Measurements from ENCODE around the gene PNMT. TPM values are rescaled to one million over a fixed set of nuclear protein-coding genes. Genes with fewer than 3 reads are reported as not detected.

PNMT gene
- total and polyA plus RNA-seq, 10 donors, result 0.28 to 2.4 (median 0.65) TPM; not detected in 4

GRCh38 chr17:39636927-39637736, 31.1 kb upstream of the PNMT start, which contains the start of gene STARD3:
TSS of gene STARD3 (plus strand) at chr17:39637144. CDS start at chr17:39653532, 16,388 bp downstream.
- intact Hi-C loops (cut with DNase I; ENCODE audit: low total_unique reads), result no loop called here
- H3K27ac ChIP-seq, result peak within 1 kb of the TSS; percentile 80 to 97 (median 93)
- peaks cover 0 to 4% (median 0%) of the 10 kb centered on the region in 6 donors for H3K36me3 ChIP-seq
- H3K4me3 ChIP-seq, result peak within 1 kb of the TSS; percentile 72 to 94 (median 85)
- DNase-seq, result peak; percentile 99
- peaks cover 51 to 78% (median 73%) of the 10 kb centered on the region in 6 donors for H3K4me1 ChIP-seq
- no peaks in the 10 kb centered on the region for H3K9me3 ChIP-seq
- peaks cover 0 to 6% (median 0%) of the 10 kb centered on the region in 7 donors for H3K27me3 ChIP-seq (replicated peaks in 1 of 7)
- TF ChIP-seq, protein P1, sequence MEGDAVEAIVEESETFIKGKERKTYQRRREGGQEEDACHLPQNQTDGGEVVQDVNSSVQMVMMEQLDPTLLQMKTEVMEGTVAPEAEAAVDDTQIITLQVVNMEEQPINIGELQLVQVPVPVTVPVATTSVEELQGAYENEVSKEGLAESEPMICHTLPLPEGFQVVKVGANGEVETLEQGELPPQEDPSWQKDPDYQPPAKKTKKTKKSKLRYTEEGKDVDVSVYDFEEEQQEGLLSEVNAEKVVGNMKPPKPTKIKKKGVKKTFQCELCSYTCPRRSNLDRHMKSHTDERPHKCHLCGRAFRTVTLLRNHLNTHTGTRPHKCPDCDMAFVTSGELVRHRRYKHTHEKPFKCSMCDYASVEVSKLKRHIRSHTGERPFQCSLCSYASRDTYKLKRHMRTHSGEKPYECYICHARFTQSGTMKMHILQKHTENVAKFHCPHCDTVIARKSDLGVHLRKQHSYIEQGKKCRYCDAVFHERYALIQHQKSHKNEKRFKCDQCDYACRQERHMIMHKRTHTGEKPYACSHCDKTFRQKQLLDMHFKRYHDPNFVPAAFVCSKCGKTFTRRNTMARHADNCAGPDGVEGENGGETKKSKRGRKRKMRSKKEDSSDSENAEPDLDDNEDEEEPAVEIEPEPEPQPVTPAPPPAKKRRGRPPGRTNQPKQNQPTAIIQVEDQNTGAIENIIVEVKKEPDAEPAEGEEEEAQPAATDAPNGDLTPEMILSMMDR (IDR thresholded peaks at IDR 0.05 in 8 of 11, conservative IDR thresholded peaks at IDR 0.05 in 3 of 11), result peak in 5 of 11 experiments; percentile 6 to 46 (median 34)
- TF ChIP-seq POLR2A (IDR thresholded peaks at IDR 0.05) (peak in 2 of 3 donors; percentile 13 to 20), POLR2AphosphoS5 (IDR thresholded peaks at IDR 0.05) (peak; percentile 89 to 94 (median 92))
- 0% methylated on average over 43 to 69 of the region's 69 CpGs for WGBS, 5 donors

DNA sequence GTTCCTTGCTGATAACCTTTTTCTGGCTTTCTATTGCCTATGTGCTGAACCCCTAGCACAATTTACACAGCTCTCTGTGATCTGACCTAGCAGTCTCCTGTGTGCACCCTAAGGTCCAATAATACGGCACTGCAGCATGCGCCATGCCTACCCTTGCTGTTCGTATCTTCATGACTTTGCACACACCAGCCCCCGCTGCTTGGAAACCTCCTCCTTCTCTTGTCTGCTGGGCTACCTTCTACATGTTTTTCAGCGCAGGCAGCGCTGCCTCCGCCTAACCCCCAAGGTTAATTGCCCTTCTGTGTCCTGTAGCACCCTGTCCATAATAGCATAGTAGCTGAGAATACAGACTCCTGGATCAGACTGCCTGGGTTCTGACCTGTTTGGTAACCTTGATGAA, 29.9 kb upstream of the PNMT start:
- intact Hi-C loops (cut with DNase I; ENCODE audit: low total_unique reads), result no loop called here
- WGBS, 5 donors, result 89 to 92% (median 90%) methylated on average over 7 of the region's 7 CpGs
- peaks cover 0 to 4% (median 0%) of the 10 kb centered on the region in 6 donors for H3K36me3 ChIP-seq
- no peak for TF ChIP-seq POLR2A (IDR thresholded peaks at IDR 0.05)
- TF ChIP-seq POLR2AphosphoS5 (IDR thresholded peaks at IDR 0.05), result no peak
- TF ChIP-seq, protein P1 (IDR thresholded peaks at IDR 0.05 in 8 of 11, conservative IDR thresholded peaks at IDR 0.05 in 3 of 11), result no peak
- H3K27ac ChIP-seq, result peak overlapping the region in 2 of 8 donors; percentile 96 to 97
- no peaks in the 10 kb centered on the region for H3K9me3 ChIP-seq
- no peak for DNase-seq
- no peaks in the 10 kb centered on the region for H3K27me3 ChIP-seq (replicated peaks in 1 of 7)
- peak overlapping the region in 5 of 8 donors; percentile 72 to 94 (median 86) for H3K4me3 ChIP-seq
- peaks cover 55 to 90% (median 85%) of the 10 kb centered on the region in 6 donors for H3K4me1 ChIP-seq

GRCh38 chr17:39639043-39639442, 29.2 kb upstream of the PNMT start:
- intact Hi-C loops (cut with DNase I; ENCODE audit: low total_unique reads), result no loop called here
- no peak overlapping the region for H3K27ac ChIP-seq
- 76 to 89% (median 82%) methylated on average over 2 of the region's 2 CpGs for WGBS, 5 donors

More at GRCh38 chr17:39639043-39639442, 29.2 kb upstream of the PNMT start:
- no peak overlapping the region for H3K4me3 ChIP-seq
- no peak for DNase-seq
- H3K36me3 ChIP-seq, result peaks cover 0 to 4% (median 0%) of the 10 kb centered on the region in 6 donors
- peaks cover 55 to 95% (median 91%) of the 10 kb centered on the region in 6 donors for H3K4me1 ChIP-seq
- H3K27me3 ChIP-seq (replicated peaks in 1 of 7), result no peaks in the 10 kb centered on the region
- TF ChIP-seq POLR2A (IDR thresholded peaks at IDR 0.05), result no peak
- TF ChIP-seq, protein P1 (IDR thresholded peaks at IDR 0.05 in 8 of 11, conservative IDR thresholded peaks at IDR 0.05 in 3 of 11), result no peak
- TF ChIP-seq POLR2AphosphoS5 (IDR thresholded peaks at IDR 0.05), result no peak
- H3K9me3 ChIP-seq, result no peaks in the 10 kb centered on the region

All from spleen (tissue), 11 donors.